HG03135 (cell line): ENCODE data around the gene AMFR.

Experiments
- ATAC-seq: cut with Tn5 transposase; IDR thresholded peaks from one replicate; pipeline ENCODE4 v1.9.1; 2021; ENCODE audit warnings: mild to moderate bottlenecking, moderate library complexity; ENCODE audit not compliant: unreplicated experiment

Gene AMFR

DNA sequence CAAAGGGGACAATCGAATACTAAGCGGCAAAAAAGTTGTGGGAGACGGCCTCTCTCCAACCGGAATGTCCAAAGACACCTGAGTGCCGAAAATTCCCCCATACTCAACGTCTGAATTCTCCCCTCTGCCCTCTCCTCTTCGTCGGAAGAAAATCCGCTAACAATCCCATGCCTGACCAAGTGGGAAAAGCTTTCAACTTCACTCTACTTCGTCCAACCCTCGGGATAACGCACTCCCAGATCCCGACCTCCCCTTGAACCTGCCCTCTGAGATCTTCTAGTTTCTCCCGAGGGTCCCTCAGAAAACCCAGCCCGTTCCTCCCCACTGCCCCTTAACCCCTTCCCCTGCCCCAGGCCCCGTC, 961 bp downstream of the AMFR start:
- ATAC-seq, result no peak

DNA sequence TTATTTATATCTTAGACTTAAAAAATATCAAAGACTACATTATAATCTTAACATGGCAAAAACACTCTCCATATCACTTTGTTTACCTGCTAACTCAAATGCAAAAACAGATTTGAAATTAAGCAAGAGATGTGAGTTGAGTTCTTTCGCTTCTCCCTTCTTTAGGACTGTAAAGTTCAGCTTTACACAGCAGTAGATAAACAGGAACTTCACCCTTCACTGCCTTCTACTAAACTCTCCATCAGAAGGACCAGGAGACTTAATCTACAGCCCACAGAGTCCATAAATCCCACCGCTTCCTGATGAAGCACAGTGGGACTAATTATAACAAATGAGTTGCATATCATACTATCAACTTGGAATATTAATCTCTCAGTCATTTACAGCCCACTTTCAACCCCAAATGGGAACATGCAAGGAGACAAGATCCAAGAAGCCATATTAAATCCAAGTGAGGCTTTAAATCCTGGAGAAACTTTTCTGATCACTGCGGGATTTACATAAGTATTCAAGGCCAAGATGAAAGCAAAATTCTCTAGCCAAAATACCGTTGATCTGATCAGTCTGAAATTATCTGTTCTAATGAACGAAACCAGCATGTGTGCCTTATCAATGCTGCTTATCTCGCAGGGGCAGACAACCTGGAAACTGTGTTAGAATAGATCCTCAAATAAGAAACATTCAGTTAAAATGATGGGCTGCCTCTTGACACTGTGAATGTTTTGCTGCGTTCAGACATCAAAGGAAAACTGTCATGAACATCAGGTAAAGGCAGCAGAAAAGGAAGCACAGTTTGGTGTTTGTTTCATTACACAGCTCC, 1.6 kb downstream of the AMFR start:
- ATAC-seq, result peak; percentile 28

DNA sequence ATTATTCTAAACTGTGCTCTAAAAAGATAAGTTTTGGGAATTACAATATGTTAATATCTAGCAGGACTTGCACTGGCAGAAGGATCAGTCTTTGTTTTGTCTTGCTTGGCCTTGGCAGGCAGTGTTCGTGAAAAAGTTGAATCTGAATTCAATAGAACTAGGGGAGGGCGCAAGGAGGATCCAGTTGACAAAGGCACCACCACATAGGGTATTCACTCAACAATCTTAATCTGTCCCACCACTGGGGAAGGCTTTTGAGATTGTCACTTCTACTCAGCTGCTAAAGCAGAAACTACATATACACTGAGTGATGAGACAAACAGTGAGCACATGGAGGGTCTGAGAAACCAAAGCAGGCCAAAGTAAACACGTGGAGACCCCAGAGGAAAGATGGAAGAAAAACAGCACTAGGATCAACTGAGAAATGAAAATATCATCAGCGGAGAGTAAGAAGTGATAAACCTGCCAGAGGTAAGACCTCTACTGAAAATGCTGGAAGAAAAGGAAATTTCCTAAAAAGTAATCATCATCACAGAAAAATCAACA, 2.4 kb downstream of the AMFR start:
- no peak for ATAC-seq

DNA sequence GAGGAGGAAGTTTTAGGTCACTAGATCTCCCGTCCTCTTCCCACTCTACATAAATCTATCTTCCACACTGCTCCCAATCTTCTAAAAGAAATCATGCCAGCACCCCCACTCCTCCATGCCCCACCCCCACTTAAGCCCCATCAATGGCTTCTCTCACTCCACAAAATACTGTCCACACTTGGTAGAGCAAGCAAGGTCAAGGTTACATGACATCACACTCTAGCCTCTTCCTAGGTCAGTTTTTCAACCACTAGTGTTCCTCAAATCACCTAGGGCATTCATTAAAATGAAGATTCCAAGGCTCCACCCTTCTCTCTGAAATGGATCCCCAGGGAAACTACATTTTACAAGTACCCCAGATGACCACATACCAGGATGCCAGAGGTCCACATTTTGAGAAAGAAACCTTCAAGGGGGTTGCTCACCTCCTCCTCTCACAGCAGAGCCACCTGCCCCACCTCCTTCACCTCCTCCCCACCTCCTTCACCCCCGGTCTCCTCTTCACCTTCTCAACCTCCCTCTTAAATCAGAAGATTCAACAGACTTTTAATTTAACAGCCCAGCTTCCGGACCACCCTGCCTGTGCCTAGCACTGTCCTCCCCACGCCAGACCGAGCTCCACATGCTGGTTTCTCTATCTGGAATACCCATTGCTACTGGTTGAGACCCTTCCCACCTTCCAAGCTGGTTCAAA, 3.2 kb downstream of the AMFR start:
- ATAC-seq, result no peak

DNA sequence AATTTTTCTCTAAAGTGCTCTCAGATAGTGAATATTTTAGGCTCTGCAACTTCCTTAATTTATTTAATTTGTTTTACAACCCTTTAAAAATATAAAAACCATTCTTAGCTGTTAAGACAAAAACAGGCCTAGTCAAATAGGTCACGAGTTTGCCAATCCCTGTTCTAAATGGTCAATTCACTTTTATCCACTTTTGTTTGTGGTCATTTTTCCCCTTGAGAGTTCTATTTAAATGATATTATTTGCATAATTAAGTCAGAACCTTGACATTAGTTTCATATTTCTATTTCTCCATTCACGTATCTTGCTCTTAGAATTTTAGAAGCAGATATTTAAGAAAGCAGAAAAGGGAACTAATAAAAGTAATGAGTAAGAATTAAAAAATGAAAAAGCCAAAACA, 4.0 kb downstream of the AMFR start:
- ATAC-seq, result no peak

DNA sequence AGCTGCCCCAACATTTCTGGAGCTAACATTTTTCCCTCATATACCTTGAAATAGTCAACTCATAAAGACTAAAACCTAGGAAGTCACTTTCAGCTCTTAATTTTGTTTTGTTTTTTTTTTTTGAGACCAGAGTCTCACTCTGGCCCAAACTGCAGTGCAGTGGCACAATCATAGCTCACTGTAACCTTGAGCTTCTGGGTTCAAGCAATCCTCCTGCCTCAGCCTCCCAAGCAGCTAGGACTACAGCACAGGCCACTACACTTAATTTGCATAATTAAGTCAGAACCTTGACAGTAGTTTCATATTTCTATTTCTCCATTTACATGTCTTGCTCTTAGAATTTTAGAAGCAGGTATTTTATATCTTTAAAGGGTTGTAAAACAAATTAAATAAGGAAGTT, 4.7 kb downstream of the AMFR start:
- no peak for ATAC-seq

DNA sequence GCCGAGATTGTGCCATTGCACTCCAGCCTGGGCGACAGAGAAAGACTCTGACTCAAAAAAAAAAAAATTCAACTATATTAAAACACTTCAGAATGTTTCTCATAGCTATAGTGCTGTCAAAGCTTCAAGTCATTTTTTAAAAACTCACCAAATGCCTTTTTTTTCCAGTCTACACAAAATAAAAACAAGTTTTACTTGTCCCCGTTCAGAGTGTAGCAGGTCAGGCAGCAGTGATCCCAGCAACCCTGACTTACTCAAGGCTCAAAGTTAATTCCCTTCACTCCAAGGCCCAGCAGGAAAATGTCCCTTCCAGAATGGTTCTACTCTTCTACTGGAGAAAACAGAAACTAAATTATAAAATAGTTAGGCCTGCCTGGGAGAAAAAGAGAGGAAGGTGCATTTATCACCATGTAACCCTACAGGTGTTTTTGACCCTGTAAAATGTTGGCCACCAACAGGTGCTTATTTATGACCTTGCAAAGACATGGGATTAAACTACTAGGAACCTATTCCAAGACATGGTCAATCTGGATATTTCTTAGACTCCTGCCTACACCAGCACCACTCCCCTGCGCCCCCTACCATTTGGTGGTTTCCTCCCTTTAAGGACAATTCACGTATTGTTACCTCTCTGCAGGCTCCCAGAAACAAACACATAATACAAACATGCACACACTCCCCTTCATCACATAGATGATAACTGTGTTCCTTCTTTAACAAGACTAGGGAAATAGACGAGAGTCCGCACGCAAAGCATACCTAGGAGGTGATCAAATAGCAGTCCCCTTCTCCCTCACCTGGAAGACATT, 5.4 kb downstream of the AMFR start:
- ATAC-seq, result no peak

DNA sequence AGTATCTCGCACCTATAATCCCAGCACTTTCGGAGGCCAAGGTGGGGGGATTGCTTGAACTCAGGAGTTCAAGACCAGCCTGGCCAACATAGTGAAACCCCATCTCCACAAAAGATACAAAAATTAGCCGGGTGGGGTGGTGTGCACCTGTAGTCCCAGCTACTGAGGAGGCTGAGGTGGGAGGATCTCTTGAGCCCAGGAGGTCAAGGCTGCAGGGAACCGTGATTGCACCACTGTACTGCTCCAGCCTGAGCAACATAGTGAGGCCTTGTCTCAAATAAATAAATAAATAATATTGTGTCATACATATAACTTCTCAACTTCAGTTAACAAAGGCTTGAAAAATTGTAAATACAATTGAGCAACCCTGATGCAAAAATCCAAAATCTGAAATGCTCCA, 8.2 kb downstream of the AMFR start:
- no peak for ATAC-seq

DNA sequence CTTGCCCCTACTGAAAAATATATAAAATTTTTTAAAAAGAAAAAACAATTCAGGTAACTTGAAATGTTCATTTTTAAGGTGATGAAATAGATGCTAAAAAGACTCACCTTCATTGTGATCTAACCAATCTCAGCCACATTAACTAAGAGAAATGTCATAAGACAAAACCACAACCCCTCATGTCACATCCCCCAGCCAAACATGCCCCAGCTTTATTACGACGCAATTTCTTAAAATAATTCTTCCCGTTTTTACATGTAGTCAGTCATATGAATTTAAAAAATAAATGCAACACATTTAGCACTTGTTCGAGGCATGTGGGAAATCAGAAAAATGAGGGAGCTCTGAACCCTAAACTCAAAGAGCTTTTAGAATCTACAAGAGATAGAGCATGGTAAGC, 9.5 kb downstream of the AMFR start:
- no peak for ATAC-seq

DNA sequence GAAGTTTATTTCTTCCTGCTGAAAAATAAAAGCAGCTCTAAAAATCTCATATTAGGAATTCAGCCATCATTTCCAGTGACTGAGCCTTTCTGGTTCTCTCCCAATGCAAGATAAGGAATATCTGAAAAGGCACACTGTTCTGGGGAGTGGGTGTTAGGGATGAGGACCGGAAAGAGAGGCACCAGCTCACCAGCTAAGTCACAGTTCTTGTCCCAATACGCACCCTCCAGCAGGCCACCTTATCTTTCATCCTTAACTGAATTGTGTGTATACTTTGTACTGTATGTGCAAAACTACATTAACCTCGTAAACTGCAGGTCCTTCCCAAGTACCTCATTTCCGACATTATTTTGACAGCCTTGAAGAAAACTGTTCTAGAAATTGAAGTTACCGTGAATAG, 11.0 kb downstream of the AMFR start:
- no peak for ATAC-seq

DNA sequence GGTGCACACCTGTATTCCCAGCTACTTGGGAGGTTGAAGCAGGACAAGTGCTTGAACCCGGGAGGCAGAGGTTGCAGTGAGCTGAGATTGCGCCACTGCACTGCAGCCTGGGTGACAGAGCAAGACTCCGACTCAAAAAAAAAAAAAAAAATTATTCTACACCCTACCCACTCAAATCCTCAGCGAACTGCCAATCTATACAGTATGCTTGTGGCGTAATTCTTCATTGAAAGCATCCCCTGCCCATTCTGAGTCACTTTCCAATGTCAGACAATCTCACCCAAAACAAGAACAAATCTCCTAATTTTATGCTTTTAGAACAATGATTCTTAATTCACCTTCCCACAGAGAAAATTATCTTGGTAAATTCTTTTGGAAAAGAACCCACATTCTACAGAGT, 12.0 kb downstream of the AMFR start:
- no peak for ATAC-seq

DNA sequence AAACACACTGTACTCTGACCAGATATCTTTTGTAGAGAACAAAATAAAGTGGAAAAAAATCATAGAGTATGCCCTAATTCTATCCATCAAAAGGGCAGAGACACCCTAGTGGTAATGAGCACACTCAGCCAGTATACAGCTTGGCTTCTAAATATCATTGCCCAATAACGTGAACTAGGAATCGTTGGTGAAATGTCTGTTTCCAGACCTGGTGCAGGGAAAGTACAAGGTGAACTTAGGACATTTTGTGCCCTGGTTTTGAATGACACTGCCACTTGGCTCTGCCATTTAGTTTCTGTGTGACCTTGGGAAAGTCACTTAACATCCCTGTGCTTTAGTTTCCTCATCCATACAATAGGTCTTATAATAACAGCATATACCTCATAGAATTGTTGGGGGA, 13.7 kb downstream of the AMFR start:
- ATAC-seq, result no peak

DNA sequence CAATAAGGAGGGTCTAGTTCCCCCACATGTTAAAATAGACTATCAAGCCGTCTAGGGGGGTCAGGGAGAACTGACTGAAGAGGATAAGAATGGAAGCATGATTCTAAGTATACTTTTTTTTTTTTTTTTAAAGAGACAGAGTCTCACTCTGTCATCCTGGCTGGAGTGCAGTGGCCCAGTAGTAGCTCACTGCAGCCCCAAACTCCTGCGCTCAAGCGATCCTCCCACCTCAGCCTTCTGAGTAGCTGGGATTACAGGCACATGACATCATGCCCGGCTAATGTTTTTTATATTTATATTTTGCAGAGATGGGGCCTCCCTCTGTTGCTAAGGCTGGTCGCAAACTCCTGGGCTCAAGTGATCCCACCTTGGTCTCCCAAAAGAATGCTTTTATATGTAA, 14.2 kb downstream of the AMFR start:
- ATAC-seq, result no peak

DNA sequence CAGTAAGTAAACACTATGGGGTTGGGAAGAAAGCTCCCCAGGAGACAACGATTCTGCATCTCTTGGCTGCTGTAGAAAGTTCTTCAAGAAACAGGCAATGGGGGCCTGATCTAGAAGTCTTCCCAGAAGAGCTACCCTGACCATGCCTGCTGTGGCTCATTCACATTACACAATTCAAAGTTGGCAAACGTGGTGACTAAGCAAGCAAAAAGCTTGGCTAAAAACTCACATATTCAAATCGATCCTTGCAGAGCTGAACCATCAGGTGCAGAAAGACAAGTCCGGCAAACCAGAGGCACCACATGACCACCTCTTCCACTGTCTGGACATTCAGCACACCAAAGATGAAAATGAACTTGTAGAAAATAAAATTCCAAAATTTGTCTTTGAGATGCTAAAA, 16.1 kb downstream of the AMFR start:
- ATAC-seq, result no peak

DNA sequence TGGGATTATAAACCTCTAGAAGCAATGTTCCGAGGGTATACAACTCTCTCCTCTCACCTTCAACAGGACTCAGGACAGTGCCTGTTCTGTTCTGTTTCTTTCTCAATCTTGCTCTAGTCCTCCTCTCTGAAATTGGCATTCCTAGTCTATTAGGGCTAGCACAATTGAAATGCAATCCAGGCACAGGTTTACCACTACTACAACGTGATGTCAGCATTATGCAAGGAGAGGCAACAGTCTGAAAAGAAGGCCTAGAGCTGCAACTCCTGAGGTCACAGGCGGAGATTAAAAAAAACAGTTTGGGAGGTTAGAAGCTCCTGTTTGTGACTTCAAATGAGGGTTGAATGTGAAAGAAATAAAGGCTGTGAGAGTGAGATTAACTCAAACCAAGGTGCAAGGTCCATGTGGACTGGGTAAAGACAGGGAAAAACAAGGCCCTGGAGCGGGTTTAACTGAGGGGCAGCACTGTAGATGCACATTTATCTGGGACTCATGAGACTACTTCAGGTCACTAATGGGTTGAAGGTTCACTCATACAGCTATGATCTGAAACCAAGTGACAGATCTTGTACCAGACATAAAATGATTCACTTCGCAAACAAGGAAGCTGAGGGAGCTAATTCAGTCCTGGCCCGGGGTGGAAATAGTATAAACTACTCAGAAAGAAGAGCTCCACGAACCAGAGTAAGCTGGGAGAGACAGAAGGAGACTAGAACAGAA, 16.8 kb downstream of the AMFR start:
- no peak for ATAC-seq

DNA sequence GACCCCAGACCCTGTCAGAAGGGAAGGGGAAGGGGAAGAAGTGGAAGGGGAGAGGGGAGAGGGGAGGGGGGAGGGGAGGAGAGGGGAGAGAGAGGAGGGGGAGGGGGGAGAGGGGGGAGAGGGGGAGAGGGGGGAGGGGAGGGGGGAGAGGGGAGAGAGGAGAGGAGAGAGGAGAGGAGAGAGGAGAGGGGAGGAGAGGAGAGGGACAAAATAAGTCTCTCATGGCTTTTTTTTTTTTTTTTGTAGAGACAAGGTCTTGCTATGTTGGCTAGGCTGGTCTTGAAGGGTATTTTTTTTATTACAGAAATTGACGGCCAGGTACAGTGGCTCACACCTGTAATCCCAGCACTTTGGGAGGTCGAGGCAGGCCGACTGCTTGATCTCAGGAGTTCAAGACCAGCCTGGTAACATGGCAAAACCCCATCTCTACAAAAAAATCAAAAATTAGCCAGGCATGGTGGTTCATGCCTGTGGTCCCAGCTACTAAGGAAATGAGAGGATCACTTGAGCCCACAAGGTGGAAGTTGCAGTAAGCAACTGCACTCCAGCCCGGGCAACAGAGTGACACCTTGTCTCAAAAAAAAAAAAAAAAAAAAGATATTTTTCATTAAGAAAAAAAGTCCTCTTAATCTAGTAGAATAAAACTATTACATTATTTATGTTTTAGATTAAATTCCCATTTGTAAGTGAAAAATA, 19.2 kb downstream of the AMFR start:
- no peak for ATAC-seq

DNA sequence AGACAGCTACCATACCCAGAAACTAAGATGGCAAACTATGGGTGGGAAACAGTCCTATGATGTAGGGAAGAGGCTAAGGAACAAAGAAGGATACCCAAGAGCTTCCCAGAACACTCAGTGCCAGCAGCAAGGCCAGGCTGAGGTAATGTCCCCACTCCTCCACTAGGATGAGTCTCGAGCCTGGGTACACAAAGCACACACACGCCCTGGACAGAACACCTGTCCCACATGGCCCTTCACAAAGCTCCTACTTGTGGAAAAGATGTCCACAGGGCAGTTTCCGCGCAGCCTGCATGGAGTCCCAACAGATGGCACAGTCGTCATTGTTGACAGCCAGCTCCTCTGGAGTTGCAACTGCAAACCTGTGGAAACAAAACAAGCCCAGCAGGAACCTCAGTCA, 23.9 kb downstream of the AMFR start:
- ATAC-seq, result no peak

DNA sequence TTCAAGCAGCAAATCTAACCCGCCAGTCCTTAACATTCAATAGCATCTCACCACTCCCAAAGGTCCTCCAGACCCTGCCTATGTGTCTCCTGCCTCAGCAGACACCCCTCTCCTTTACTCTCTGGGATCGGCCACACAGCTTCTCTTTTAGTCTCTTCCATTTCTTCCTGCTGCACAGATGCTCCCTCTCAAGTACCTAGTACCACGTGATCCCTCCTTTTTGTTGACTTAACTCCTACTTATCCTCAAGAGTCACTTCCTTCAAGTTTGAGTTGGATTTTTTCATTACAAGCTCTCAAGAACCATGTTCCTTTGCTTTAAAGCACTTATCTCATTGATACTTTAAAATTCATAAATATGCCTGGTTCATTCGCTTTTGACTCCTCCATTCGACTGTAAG, 24.9 kb downstream of the AMFR start:
- no peak for ATAC-seq

DNA sequence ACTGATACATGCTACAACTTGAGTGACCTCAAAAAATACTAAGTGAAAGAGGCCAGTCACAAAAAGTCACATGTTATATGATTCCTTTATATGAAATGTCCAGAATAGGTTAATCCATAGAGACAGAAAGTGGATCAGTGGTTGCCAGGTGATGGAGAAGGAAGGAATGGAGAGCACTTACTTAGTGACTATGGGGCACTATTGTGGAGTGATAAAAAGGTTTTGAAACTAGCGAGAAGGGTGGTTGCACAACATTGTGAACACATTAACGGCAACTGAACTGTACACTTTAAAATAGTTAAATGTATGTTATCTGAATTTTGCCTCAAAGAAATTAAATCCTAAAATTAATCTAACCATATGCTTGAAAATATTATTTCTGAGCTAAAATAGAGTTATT, 25.9 kb downstream of the AMFR start:
- ATAC-seq, result no peak

DNA sequence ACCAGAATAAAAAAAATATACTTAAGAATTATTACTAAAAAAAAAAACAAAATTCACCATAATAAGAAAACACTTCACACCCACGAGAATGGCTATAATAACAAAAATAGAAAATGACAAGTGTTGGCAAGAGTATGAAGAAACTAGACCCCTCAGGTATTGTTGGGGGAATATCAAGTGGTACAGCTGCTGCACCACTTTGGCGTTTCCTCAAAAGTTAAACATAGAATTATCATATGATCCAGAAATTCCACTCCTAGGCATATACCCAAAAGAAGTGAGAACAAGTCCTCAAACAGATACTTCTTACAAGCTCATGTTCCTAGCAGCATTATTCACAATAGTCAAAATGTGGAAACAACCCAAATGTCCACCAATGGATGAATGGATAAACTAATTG, 26.3 kb downstream of the AMFR start:
- no peak for ATAC-seq
